ENCODE measurements around the gene BCL2L2. TPM values are rescaled to one million over a fixed set of nuclear protein-coding genes. Genes with fewer than 3 reads are reported as not detected.

The BCL2L2 gene
- polyA plus RNA-seq, 1 of the 3 experiments (the other 2 are of a cell fraction), result 30.6 TPM

GRCh38 chr14:23310546-23310945 lies 3.9 kb downstream of the BCL2L2 start:
- Histone ChIP-seq H3K9me3 (no peaks in the 10 kb centered on the region), H3K9ac (no peak overlapping the region), H3K79me2 (ENCODE audit: insufficient read depth) (peaks cover 73% of the 10 kb centered on the region), H3K4me3 (ENCODE audit: low read depth in 2 of 2, low read length in 1 of 2) (no peak overlapping the region), H3K9me2 (no peaks in the 10 kb centered on the region), H2AFZ (ENCODE audit: low read depth) (no peak overlapping the region), H4K20me1 (ENCODE audit: insufficient read depth) (peaks cover 17% of the 10 kb centered on the region), H3F3A (replicated peaks; ENCODE audit: insufficient read depth) (peaks cover 25% of the 10 kb centered on the region), H3K27ac (ENCODE audit: low read depth in 2 of 2, low read length in 1 of 2) (no peak overlapping the region), H3K27me3 (ENCODE audit: insufficient read depth) (no peaks in the 10 kb centered on the region), H3K4me1 (ENCODE audit: control insufficient read depth in 1 of 2, insufficient read depth in 2 of 2, low read depth in 1 of 2, low read length in 1 of 2) (peaks cover 13 to 29% of the 10 kb centered on the region in 2 experiments), H3K4me2 (no peak overlapping the region), H3K36me3 (replicated peaks in 1 of 2; ENCODE audit: control insufficient read depth in 1 of 2, insufficient read depth in 2 of 2, low read length in 1 of 2) (peaks cover 41 to 46% of the 10 kb centered on the region in 2 experiments)
- TF ChIP-seq USF1 (IDR thresholded peaks at IDR 0.05; ENCODE audit: borderline replicate concordance, low read depth) (no peak), ELF1 (IDR thresholded peaks at IDR 0.05) (no peak), POLR2AphosphoS5 (IDR thresholded peaks at IDR 0.05; ENCODE audit: low read depth, low read length) (no peak), RFX5 (IDR thresholded peaks at IDR 0.05; ENCODE audit: low read length) (no peak)
- POLR2A ChIA-PET, result interaction anchor here (1.1 to 1.6 kb wide), 2 partner anchors 9 to 10 kb away, joined by 3 to 7 read pairs; no protein-coding TSS in a partner anchor
- CTCF ChIA-PET, result interaction anchor here (0.5 to 1.8 kb wide), 7 partner anchors 8 to 72 kb away, joined by 3 to 4 read pairs (median 3); partner anchors contain the start of genes PABPN1 and PPP1R3E
- no peak for DNase-seq
- WGBS (ENCODE audit: low lambda C conversion rate), result 63% methylated on average over 1 of the region's 1 CpG

- peaks cover 4 to 10% of the 10 kb centered on the region in 2 experiments; a peak in 1 of 4 replicates for H3K4me1 ChIP-seq (ENCODE audit: control insufficient read depth in 1 of 2, insufficient read depth in 2 of 2, low read depth in 1 of 2, low read length in 1 of 2)
- peaks cover 27 to 48% of the 10 kb centered on the region in 2 experiments for H3K36me3 ChIP-seq (replicated peaks in 1 of 2; ENCODE audit: control insufficient read depth in 1 of 2, insufficient read depth in 2 of 2, low read length in 1 of 2)
- no peak for TF ChIP-seq MEF2A (IDR thresholded peaks at IDR 0.05; ENCODE audit: borderline replicate concordance, low read depth)
- no peak for TF ChIP-seq YY1 (IDR thresholded peaks at IDR 0.05; ENCODE audit: low read depth)
- no peak for TF ChIP-seq TCF12 (IDR thresholded peaks at IDR 0.05)
- no peak for TF ChIP-seq MXI1 (IDR thresholded peaks at IDR 0.05; ENCODE audit: low read depth, low read length)
- no peak for TF ChIP-seq NRF1 (IDR thresholded peaks at IDR 0.05; ENCODE audit: low read depth, low read length)
- H3F3A ChIP-seq (replicated peaks; ENCODE audit: insufficient read depth), result peaks cover 47% of the 10 kb centered on the region
- 84% methylated on average over 5 of the region's 5 CpGs for WGBS (ENCODE audit: low lambda C conversion rate)
- no peaks in the 10 kb centered on the region for H3K9me2 ChIP-seq
- no peaks in the 10 kb centered on the region for H3K9me3 ChIP-seq
- H2AFZ ChIP-seq (ENCODE audit: low read depth), result no peak overlapping the region
- ChIA-PET CTCF (no interaction called here), POLR2A (no interaction called here)
- H3K4me3 ChIP-seq (ENCODE audit: low read depth in 2 of 2, low read length in 1 of 2), result no peak overlapping the region
- no peak for DNase-seq
- peaks cover 52% of the 10 kb centered on the region for H3K79me2 ChIP-seq (ENCODE audit: insufficient read depth)
- H3K4me2 ChIP-seq, result no peak overlapping the region
- H3K27ac ChIP-seq (ENCODE audit: low read depth in 2 of 2, low read length in 1 of 2), result peak overlapping the region in 1 of 2 experiments; percentile 15; a peak in 1 of 4 replicates
- H3K27me3 ChIP-seq (ENCODE audit: insufficient read depth), result no peaks in the 10 kb centered on the region
- H4K20me1 ChIP-seq (ENCODE audit: insufficient read depth), result peaks cover 4% of the 10 kb centered on the region; the same call in 1 of the 2 replicates
- no peak overlapping the region for H3K9ac ChIP-seq
Observed at GRCh38 chr14:23316300-23316699, 9.7 kb downstream of the BCL2L2 start.

DNA sequence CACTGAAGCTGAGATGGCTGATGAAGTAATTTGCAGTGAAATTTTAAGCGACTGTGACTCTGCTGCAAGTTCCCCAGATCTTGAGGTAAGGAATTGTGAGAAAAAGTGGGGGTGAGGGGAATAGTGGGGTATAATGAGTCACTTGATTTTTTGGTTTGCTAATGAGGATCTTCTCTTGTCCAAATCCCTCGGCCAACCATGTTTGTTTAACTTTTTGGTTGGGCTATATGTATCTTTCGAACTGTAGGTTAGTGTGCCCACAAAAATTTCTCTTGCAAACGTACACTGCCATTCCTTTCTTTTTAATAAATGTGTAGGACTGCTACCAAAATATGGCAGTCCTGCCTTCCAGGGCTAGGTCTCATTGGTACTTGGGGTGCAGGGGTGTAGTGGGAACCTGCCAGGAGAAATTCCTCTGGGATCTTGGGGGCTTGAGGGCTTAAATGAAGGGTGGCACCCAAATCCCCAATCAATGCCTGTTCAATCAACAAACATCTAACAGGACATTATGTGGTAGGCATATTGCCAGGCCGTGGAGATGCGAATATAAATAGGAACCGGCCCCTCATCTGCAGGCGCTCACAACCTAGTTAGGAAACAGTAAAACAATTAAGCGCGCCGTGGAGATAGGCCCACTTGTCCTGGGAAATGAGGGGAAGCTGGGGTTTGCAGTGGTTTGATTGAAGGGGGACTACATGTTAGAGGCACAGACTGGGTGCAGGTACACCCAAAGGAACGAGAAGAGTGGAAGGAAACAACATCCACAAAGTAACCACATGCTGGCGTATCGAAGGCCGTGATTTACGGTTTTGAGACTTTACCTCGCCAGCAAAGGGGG lies 13.3 kb downstream of the BCL2L2 start:
- Histone ChIP-seq H3K9ac (peak overlapping the region; percentile 45; the same call in 1 of the 2 replicates), H3K4me3 (ENCODE audit: low read depth in 2 of 2, low read length in 1 of 2) (peak overlapping the region; percentile 40 to 51; a peak in 3 of 4 replicates), H3K4me1 (ENCODE audit: control insufficient read depth in 1 of 2, insufficient read depth in 2 of 2, low read depth in 1 of 2, low read length in 1 of 2) (peaks cover 13 to 19% of the 10 kb centered on the region in 2 experiments; a peak in 3 of 4 replicates), H2AFZ (ENCODE audit: low read depth) (peak overlapping the region; percentile 74), H3F3A (replicated peaks; ENCODE audit: insufficient read depth) (peaks cover 40% of the 10 kb centered on the region), H4K20me1 (ENCODE audit: insufficient read depth) (no peaks in the 10 kb centered on the region), H3K27ac (ENCODE audit: low read depth in 2 of 2, low read length in 1 of 2) (peak overlapping the region; percentile 88 to 91), H3K27me3 (ENCODE audit: insufficient read depth) (no peaks in the 10 kb centered on the region), H3K36me3 (replicated peaks in 1 of 2; ENCODE audit: control insufficient read depth in 1 of 2, insufficient read depth in 2 of 2, low read length in 1 of 2) (peaks cover 35 to 52% of the 10 kb centered on the region in 2 experiments), H3K9me2 (no peaks in the 10 kb centered on the region), H3K4me2 (peak overlapping the region; percentile 54), H3K9me3 (no peaks in the 10 kb centered on the region), H3K79me2 (ENCODE audit: insufficient read depth) (peaks cover 63% of the 10 kb centered on the region)
- WGBS (ENCODE audit: low lambda C conversion rate), result 97% methylated on average over 17 of the region's 17 CpGs
- POLR2A ChIA-PET, result interaction anchor here (1.0 to 3.5 kb wide), 8 partner anchors 9 to 45 kb away, joined by 4 to 34 read pairs (median 10); partner anchors contain the start of genes BCL2L2, EFS, HOMEZ and PPP1R3E
- DNase-seq, result no peak
- CTCF ChIA-PET, result interaction anchor here (0.7 to 13.2 kb wide), 9 partner anchors 9 to 240 kb away, joined by 3 to 179 read pairs (median 3); partner anchors contain the start of genes BCL2L2, CMTM5, HOMEZ and PPP1R3E
- TF ChIP-seq EP300 (IDR thresholded peaks at IDR 0.05; ENCODE audit: borderline replicate concordance in 1 of 2, low read depth in 1 of 2, low read length in 1 of 2) (no peak), GATA2 (CRISPR knock-in tag; IDR thresholded peaks at IDR 0.05) (no peak), SIN3A (IDR thresholded peaks at IDR 0.05; ENCODE audit: borderline replicate concordance, low read depth, low read length) (no peak), USF1 (IDR thresholded peaks at IDR 0.05; ENCODE audit: borderline replicate concordance, low read depth) (no peak), RAD21 (IDR thresholded peaks at IDR 0.05; ENCODE audit: low read length) (no peak), TCF12 (IDR thresholded peaks at IDR 0.05) (no peak)
- TF ChIP-seq, protein P1, sequence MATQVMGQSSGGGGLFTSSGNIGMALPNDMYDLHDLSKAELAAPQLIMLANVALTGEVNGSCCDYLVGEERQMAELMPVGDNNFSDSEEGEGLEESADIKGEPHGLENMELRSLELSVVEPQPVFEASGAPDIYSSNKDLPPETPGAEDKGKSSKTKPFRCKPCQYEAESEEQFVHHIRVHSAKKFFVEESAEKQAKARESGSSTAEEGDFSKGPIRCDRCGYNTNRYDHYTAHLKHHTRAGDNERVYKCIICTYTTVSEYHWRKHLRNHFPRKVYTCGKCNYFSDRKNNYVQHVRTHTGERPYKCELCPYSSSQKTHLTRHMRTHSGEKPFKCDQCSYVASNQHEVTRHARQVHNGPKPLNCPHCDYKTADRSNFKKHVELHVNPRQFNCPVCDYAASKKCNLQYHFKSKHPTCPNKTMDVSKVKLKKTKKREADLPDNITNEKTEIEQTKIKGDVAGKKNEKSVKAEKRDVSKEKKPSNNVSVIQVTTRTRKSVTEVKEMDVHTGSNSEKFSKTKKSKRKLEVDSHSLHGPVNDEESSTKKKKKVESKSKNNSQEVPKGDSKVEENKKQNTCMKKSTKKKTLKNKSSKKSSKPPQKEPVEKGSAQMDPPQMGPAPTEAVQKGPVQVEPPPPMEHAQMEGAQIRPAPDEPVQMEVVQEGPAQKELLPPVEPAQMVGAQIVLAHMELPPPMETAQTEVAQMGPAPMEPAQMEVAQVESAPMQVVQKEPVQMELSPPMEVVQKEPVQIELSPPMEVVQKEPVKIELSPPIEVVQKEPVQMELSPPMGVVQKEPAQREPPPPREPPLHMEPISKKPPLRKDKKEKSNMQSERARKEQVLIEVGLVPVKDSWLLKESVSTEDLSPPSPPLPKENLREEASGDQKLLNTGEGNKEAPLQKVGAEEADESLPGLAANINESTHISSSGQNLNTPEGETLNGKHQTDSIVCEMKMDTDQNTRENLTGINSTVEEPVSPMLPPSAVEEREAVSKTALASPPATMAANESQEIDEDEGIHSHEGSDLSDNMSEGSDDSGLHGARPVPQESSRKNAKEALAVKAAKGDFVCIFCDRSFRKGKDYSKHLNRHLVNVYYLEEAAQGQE (IDR thresholded peaks at IDR 0.05; ENCODE audit: low read depth, low read length), result no peak
